Bronchial epithelial cell (primary cell): ENCODE results near the gene RCOR2. TPM values are rescaled to one million over a fixed set of nuclear protein-coding genes. Genes with fewer than 3 reads are reported as not detected.

Experiments
- DNase-seq: peaks from one replicate; pipeline ENCODE4 v3.0.0-alpha.2; 2010; ENCODE audit warnings: low read depth
- FAIRE-seq: peaks from 2 replicates; lab custom pipeline; 2011; peaks lifted over from hg19 to GRCh38; lab: Jason Lieb, UNC
- H3K27me3 ChIP-seq: 2 replicates; pipeline ENCODE4 v1.5.1; 2011; ENCODE audit warnings: low read length; ENCODE audit not compliant: control insufficient read depth, insufficient read depth
- H3K36me3 ChIP-seq: 2 replicates; pipeline ENCODE4 v1.5.1; 2011; ENCODE audit warnings: low read length; ENCODE audit not compliant: control insufficient read depth, insufficient read depth
- H3K4me3 ChIP-seq: 2 replicates; pipeline ENCODE4 v1.5.1; 2011; ENCODE audit warnings: mild to moderate bottlenecking, low read depth, low read length, control low read depth
- CTCF ChIP-seq: IDR thresholded peaks from 2 replicates; pipeline ENCODE4 v1.5.1; 2011; ENCODE audit warnings: mild to moderate bottlenecking, moderate library complexity, low read length, control low read depth, inconsistent platforms; ENCODE audit not compliant: insufficient read depth, severe bottlenecking
- total RNA-seq: library from RNA; depleted of rRNA; stranded (reverse); fragments of >200 nt; gene quantifications from 2 replicates; pipeline ENCODE4 v1.2.1, GENCODE V29; 2014

The RCOR2 gene
- total RNA-seq, 1 donor from 2014 or later: 2.4 TPM

- TF ChIP-seq CTCF: peak; percentile 34
- DNase-seq: no peak
- FAIRE-seq: peak; percentile 18
- H3K36me3 ChIP-seq: peaks cover 59% of the 10 kb centered on the region
- H3K27me3 ChIP-seq: no peaks in the 10 kb centered on the region
- no peak overlapping the region for H3K4me3 ChIP-seq
These were observed 15.3 kb downstream of the RCOR2 start for GRCh38 chr11:63901660-63902059.

GRCh38 chr11:63897459-63898146, 19.4 kb downstream of the RCOR2 start:
- DNase-seq (no peak), FAIRE-seq (no peak)
- no peaks in the 10 kb centered on the region for H3K27me3 ChIP-seq
- no peak for TF ChIP-seq CTCF
- H3K4me3 ChIP-seq: no peak overlapping the region
- peaks cover 50% of the 10 kb centered on the region for H3K36me3 ChIP-seq

GRCh38 chr11:63896071-63896470, 20.9 kb downstream of the RCOR2 start:
- H3K4me3 ChIP-seq: no peak overlapping the region
- DNase-seq: no peak
- TF ChIP-seq CTCF: no peak
- no peak for FAIRE-seq
- no peaks in the 10 kb centered on the region for H3K27me3 ChIP-seq
- H3K36me3 ChIP-seq: peaks cover 45% of the 10 kb centered on the region

- TF ChIP-seq CTCF: no peak
- peaks cover 24% of the 10 kb centered on the region for H3K36me3 ChIP-seq
- FAIRE-seq (no peak), DNase-seq (no peak)
- H3K4me3 ChIP-seq: no peak overlapping the region
- H3K27me3 ChIP-seq: no peaks in the 10 kb centered on the region
These were observed 23.6 kb downstream of the RCOR2 start for GRCh38 chr11:63893355-63893754.

- H3K36me3 ChIP-seq: peaks cover 21% of the 10 kb centered on the region
- no peak overlapping the region for H3K4me3 ChIP-seq
- DNase-seq (no peak), FAIRE-seq (no peak)
- no peak for TF ChIP-seq CTCF
- H3K27me3 ChIP-seq: no peaks in the 10 kb centered on the region
These were observed 24.7 kb downstream of the RCOR2 start for GRCh38 chr11:63892228-63892627.

- no peak for FAIRE-seq
- Histone ChIP-seq H3K27me3 (no peaks in the 10 kb centered on the region), H3K36me3 (peaks cover 10% of the 10 kb centered on the region), H3K4me3 (no peak overlapping the region)
- no peak for DNase-seq
- TF ChIP-seq CTCF: no peak
These were observed 26.6 kb downstream of the RCOR2 start for GRCh38 chr11:63890368-63890767.
